Endothelial cell of umbilical vein (primary cell): ENCODE measurements around the gene GDA.

Source experiments
- CTCF ChIP-seq, 2 donors: IDR thresholded peaks; 1 replicate in 1 of 2; 2 replicates in 1 of 2; pipeline ENCODE4 v1.5.1; 2011; ENCODE audit warnings: low read length in 2 of 2, mild to moderate bottlenecking in 2 of 2, moderate library complexity in 2 of 2, control low read depth in 1 of 2, inconsistent platforms in 1 of 2, low read depth in 1 of 2; ENCODE audit not compliant: insufficient read depth in 1 of 2; ENCODE audit errors: extremely low read depth in 1 of 2
- EZH2 ChIP-seq: IDR thresholded peaks from 2 replicates; pipeline ENCODE4 v1.6.1; 2012; ENCODE audit warnings: borderline replicate concordance, low read depth, mild to moderate bottlenecking, moderate library complexity, low read length, inconsistent platforms; ENCODE audit not compliant: severe bottlenecking
- JUN ChIP-seq: IDR thresholded peaks from 2 replicates; pipeline ENCODE4 v1.6.1; 2011; ENCODE audit warnings: borderline replicate concordance, low read depth; ENCODE audit not compliant: insufficient read length, insufficient read depth
- MYC ChIP-seq: IDR thresholded peaks from one replicate; pipeline ENCODE4 v1.6.1; 2011; ENCODE audit warnings: mild to moderate bottlenecking, low read depth, low read length
- POLR2A ChIP-seq: IDR thresholded peaks from 2 replicates; pipeline ENCODE4 v1.6.1; 2012; ENCODE audit warnings: low read depth, mild to moderate bottlenecking, control low read depth, low read length
- POLR2AphosphoS5 ChIP-seq: IDR thresholded peaks from 2 replicates; pipeline ENCODE4 v1.6.1; 2012; ENCODE audit warnings: low read depth, mild to moderate bottlenecking, control low read depth, low read length, moderate library complexity; ENCODE audit not compliant: insufficient read depth

GRCh38 chr9:72128526-72128925, 20.7 kb upstream of the GDA start:
- TF ChIP-seq CTCF (IDR thresholded peaks at IDR 0.05; ENCODE audit: extremely low read depth in 1 of 2, insufficient read depth in 1 of 2, low read depth in 1 of 2, low read length in 2 of 2) (no peak), MYC (no peak), POLR2AphosphoS5 (no peak), EZH2 (no peak), POLR2A (no peak), JUN (no peak)
